ENCODE data around the gene TBL2. TPM values are rescaled to one million over a fixed set of nuclear protein-coding genes. Genes with fewer than 3 reads are reported as not detected.
"Not testable (repeated sequence)": the region's sequence is repeated elsewhere in the genome, so short reads cannot be mapped to it uniquely, and the experiment has no call there.

TBL2 gene
- total RNA-seq, 3 donors from 2014 or later (not counting 1 experiment from before 2014, with no cell fraction given): 15.1 to 18.5 (median 17.6) TPM

- Mint-ChIP-seq H3K4me1 (peaks cover 24 to 43% of the 10 kb centered on the region in 2 donors), H3K9me3 (no peaks in the 10 kb centered on the region), H3K4me3 (no peak overlapping the region), H3K36me3 (peaks cover 8% of the 10 kb centered on the region), H3K27ac (no peak overlapping the region), H3K27me3 (ENCODE audit: low read depth in 2 of 2) (no peaks in the 10 kb centered on the region)
- WGBS (ENCODE audit: insufficient coverage): 93% methylated on average over 2 of the region's 2 CpGs
- DNase-seq (no peak), ATAC-seq (no peak)
- Histone ChIP-seq H3K4me1 (ENCODE audit: control insufficient read depth, insufficient read depth, low read length) (peaks cover 3% of the 10 kb centered on the region), H3K27me3 (ENCODE audit: control insufficient read depth, insufficient read depth, low read length) (no peaks in the 10 kb centered on the region), H3K36me3 (ENCODE audit: control insufficient read depth, insufficient read depth, low read length) (peaks cover 48% of the 10 kb centered on the region), H3K27ac (ENCODE audit: low read length) (no peak overlapping the region), H3K9me3 (ENCODE audit: control insufficient read depth, insufficient read depth, low read length) (no peaks in the 10 kb centered on the region), H3K4me3 (ENCODE audit: low read length) (no peak overlapping the region)
- TF ChIP-seq, protein P1, sequence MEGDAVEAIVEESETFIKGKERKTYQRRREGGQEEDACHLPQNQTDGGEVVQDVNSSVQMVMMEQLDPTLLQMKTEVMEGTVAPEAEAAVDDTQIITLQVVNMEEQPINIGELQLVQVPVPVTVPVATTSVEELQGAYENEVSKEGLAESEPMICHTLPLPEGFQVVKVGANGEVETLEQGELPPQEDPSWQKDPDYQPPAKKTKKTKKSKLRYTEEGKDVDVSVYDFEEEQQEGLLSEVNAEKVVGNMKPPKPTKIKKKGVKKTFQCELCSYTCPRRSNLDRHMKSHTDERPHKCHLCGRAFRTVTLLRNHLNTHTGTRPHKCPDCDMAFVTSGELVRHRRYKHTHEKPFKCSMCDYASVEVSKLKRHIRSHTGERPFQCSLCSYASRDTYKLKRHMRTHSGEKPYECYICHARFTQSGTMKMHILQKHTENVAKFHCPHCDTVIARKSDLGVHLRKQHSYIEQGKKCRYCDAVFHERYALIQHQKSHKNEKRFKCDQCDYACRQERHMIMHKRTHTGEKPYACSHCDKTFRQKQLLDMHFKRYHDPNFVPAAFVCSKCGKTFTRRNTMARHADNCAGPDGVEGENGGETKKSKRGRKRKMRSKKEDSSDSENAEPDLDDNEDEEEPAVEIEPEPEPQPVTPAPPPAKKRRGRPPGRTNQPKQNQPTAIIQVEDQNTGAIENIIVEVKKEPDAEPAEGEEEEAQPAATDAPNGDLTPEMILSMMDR (IDR thresholded peaks at IDR 0.05): no peak
- intact Hi-C loops (cut with micrococcal nuclease): no loop called here
These were observed 33.7 kb downstream of the TBL2 start for GRCh38 chr7:73544678-73545077.

GRCh38 chr7:73541722-73542121 lies 36.7 kb downstream of the TBL2 start:
- no peak overlapping the region for H3K27ac ChIP-seq (ENCODE audit: low read length)
- ATAC-seq: no peak
- TF ChIP-seq, protein P1 (IDR thresholded peaks at IDR 0.05): no peak
- Mint-ChIP-seq H3K36me3 (peaks cover 8% of the 10 kb centered on the region), H3K27ac (peak overlapping the region in 1 of 2 donors; percentile 36), H3K27me3 (ENCODE audit: low read depth in 2 of 2) (no peaks in the 10 kb centered on the region), H3K4me1 (peaks cover 6 to 27% of the 10 kb centered on the region in 2 donors), H3K4me3 (no peak overlapping the region), H3K9me3 (no peaks in the 10 kb centered on the region)
- no peaks in the 10 kb centered on the region for H3K27me3 ChIP-seq (ENCODE audit: control insufficient read depth, insufficient read depth, low read length)
- no peaks in the 10 kb centered on the region for H3K4me1 ChIP-seq (ENCODE audit: control insufficient read depth, insufficient read depth, low read length)
- WGBS (ENCODE audit: insufficient coverage): 96% methylated on average over 10 of the region's 10 CpGs
- no peak overlapping the region for H3K4me3 ChIP-seq (ENCODE audit: low read length)
- H3K9me3 ChIP-seq (ENCODE audit: control insufficient read depth, insufficient read depth, low read length): no peaks in the 10 kb centered on the region
- DNase-seq: no peak
- H3K36me3 ChIP-seq (ENCODE audit: control insufficient read depth, insufficient read depth, low read length): peaks cover 55% of the 10 kb centered on the region
- intact Hi-C loops (cut with micrococcal nuclease): no loop called here

GRCh38 chr7:73539709-73540108 lies 38.7 kb downstream of the TBL2 start:
- intact Hi-C loops (cut with micrococcal nuclease): no loop called here
- H3K4me1 Mint-ChIP-seq: peaks cover 0 to 15% of the 10 kb centered on the region in 2 donors
- H3K36me3 Mint-ChIP-seq: peaks cover 8% of the 10 kb centered on the region
- no peak overlapping the region for H3K27ac Mint-ChIP-seq
- Histone ChIP-seq H3K4me3 (ENCODE audit: low read length) (no peak overlapping the region), H3K36me3 (ENCODE audit: control insufficient read depth, insufficient read depth, low read length) (peaks cover 66% of the 10 kb centered on the region), H3K9me3 (ENCODE audit: control insufficient read depth, insufficient read depth, low read length) (no peaks in the 10 kb centered on the region), H3K27ac (ENCODE audit: low read length) (no peak overlapping the region), H3K27me3 (ENCODE audit: control insufficient read depth, insufficient read depth, low read length) (no peaks in the 10 kb centered on the region), H3K4me1 (ENCODE audit: control insufficient read depth, insufficient read depth, low read length) (no peaks in the 10 kb centered on the region)
- no peak for DNase-seq
- no peaks in the 10 kb centered on the region for H3K27me3 Mint-ChIP-seq (ENCODE audit: low read depth in 2 of 2)
- TF ChIP-seq, protein P1 (IDR thresholded peaks at IDR 0.05): no peak
- H3K9me3 Mint-ChIP-seq: no peaks in the 10 kb centered on the region
- no peak for ATAC-seq
- no peak overlapping the region for H3K4me3 Mint-ChIP-seq
- WGBS (ENCODE audit: insufficient coverage): 96% methylated on average over 13 of the region's 13 CpGs

DNA sequence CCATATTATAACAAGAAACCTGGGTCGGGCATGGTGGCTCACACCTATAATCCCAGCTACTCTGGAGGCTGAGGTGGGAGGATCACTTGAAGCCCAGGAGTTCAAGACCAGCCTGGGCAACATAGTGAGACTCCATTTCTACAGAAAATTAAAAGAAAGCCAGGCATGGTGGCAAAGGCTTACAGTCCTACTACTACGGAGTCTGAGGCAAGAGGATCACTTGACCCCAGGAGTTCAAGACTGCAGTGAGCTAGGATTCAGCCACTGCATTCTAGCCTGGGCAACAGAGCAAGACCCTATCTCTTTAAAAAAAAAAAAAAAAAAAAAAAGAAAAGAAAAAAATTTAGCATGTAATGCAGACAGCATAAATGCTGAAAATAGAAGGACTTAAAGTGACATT lies 39.9 kb downstream of the TBL2 start:
- H3K4me3 Mint-ChIP-seq; H3K9me3 Mint-ChIP-seq; H3K4me1 ChIP-seq (ENCODE audit: control insufficient read depth, insufficient read depth, low read length); H3K36me3 Mint-ChIP-seq; H3K27me3 Mint-ChIP-seq (ENCODE audit: low read depth in 2 of 2); ATAC-seq; H3K27me3 ChIP-seq (ENCODE audit: control insufficient read depth, insufficient read depth, low read length); H3K9me3 ChIP-seq (ENCODE audit: control insufficient read depth, insufficient read depth, low read length); DNase-seq; intact Hi-C loops (cut with micrococcal nuclease); H3K27ac ChIP-seq (ENCODE audit: low read length); H3K4me3 ChIP-seq (ENCODE audit: low read length): not testable (repeated sequence)
- whole genome bisulfite sequencing (ENCODE audit: insufficient coverage): 100% methylated on average over 1 of the region's 2 CpGs
- H3K36me3 ChIP-seq (ENCODE audit: control insufficient read depth, insufficient read depth, low read length): peaks cover 64% of the 10 kb centered on the region
- peaks cover 0 to 12% of the 10 kb centered on the region in 2 donors for H3K4me1 Mint-ChIP-seq
- H3K27ac Mint-ChIP-seq: peak overlapping the region in 1 of 2 donors; percentile 18

Data from natural killer cell (primary cell).